ENCODE data around the gene ABT1. TPM values are rescaled to one million over a fixed set of nuclear protein-coding genes. Genes with fewer than 3 reads are reported as not detected.

The ABT1 gene
- total RNA-seq, 1 donor from 2014 or later: 15.7 TPM

GRCh38 chr6:26581164-26581915 is 15.4 kb upstream of the ABT1 start:
- TF ChIP-seq, protein P1, sequence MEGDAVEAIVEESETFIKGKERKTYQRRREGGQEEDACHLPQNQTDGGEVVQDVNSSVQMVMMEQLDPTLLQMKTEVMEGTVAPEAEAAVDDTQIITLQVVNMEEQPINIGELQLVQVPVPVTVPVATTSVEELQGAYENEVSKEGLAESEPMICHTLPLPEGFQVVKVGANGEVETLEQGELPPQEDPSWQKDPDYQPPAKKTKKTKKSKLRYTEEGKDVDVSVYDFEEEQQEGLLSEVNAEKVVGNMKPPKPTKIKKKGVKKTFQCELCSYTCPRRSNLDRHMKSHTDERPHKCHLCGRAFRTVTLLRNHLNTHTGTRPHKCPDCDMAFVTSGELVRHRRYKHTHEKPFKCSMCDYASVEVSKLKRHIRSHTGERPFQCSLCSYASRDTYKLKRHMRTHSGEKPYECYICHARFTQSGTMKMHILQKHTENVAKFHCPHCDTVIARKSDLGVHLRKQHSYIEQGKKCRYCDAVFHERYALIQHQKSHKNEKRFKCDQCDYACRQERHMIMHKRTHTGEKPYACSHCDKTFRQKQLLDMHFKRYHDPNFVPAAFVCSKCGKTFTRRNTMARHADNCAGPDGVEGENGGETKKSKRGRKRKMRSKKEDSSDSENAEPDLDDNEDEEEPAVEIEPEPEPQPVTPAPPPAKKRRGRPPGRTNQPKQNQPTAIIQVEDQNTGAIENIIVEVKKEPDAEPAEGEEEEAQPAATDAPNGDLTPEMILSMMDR (conservative IDR thresholded peaks at IDR 0.05; ENCODE audit: low read depth, low read length): no peak
- no peak for DNase-seq (ENCODE audit: low read depth)
- no peak overlapping the region for H3K4me3 ChIP-seq (ENCODE audit: low read depth, low read length)

DNA sequence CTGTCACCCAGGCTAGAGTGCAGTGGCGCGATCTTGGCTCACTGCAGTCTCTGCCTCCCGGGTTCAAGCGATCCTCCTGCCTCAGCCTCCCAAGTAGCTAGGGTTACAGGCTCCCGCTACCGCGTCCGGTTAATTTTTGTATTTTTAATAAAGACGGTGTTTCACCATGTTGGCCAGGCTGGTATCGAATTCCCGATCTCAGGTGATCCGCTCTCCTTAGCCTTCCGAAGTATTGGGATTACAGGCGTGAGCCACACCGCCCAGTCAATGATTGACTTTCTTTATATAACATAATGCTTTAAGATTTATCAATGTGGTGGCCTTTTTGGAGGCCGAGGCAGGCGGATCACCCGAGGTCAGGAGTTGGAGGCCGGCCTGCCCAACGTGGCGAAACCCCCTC is 7.8 kb upstream of the ABT1 start:
- TF ChIP-seq, protein P1 (conservative IDR thresholded peaks at IDR 0.05; ENCODE audit: low read depth, low read length): no peak
- DNase-seq (ENCODE audit: low read depth): no peak
- no peak overlapping the region for H3K4me3 ChIP-seq (ENCODE audit: low read depth, low read length)

GRCh38 chr6:26592649-26593048 is 4.1 kb upstream of the ABT1 start:
- H3K4me3 ChIP-seq (ENCODE audit: low read depth, low read length): no peak overlapping the region
- no peak for DNase-seq (ENCODE audit: low read depth)
- TF ChIP-seq, protein P1 (conservative IDR thresholded peaks at IDR 0.05; ENCODE audit: low read depth, low read length): no peak

DNA sequence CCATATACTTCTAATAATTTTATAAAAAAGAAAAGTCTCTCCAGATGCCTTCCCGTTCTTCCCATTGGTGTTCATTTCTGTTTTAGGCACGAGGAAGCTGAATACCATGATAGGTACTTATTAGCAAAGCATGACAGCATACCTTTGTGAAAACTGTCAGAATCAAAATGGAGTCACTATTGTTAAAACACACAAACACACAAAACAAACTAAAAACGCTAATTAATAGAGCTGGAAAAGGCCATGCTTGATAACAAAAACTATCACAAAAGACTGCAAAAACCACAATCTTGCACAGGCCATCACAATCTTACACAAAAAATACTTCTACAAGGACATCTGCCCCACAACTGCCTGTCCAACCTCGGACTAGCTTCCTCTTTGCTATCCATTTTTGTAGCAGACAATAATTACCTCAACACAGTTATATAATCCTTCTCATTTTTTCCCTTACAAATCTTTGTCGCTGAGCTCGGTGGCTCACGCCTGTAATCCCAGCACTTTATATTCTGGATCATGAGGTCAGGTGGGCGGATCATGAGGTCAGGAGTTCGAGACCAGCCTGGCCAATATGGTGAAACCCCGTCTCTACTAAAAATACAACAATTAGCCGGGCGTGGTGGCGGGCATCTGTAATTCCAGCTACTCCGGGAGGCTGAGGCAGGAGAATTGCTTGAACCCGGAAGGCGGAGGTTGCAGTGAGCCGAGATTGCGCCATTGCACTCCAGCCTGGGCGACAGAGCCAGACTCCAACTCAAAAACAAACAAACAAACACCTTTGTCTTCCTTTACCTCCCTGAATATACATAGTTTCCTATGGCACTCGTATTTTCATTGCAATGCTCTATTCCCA is 3.2 kb upstream of the ABT1 start:
- TF ChIP-seq, protein P1 (conservative IDR thresholded peaks at IDR 0.05; ENCODE audit: low read depth, low read length): no peak
- DNase-seq (ENCODE audit: low read depth): no peak
- H3K4me3 ChIP-seq (ENCODE audit: low read depth, low read length): no peak overlapping the region

DNA sequence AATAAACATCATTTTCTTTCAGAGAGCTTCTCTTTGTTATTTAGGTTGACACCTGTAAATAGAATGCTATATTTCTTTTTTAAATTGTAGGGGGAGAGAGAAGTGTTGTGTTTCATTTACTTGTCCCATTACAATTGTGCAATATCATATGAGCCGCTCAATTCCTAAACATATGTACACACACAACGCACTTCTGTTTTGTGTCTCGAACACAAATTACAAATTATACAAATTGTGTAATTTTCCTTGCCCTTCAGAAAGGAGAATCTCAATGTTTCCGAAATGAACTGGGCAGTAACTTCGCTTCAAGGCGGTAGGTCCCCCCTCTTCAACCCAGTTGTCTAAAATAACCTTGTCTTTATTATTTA is 2.6 kb upstream of the ABT1 start:
- TF ChIP-seq, protein P1 (conservative IDR thresholded peaks at IDR 0.05; ENCODE audit: low read depth, low read length): no peak
- no peak for DNase-seq (ENCODE audit: low read depth)
- H3K4me3 ChIP-seq (ENCODE audit: low read depth, low read length): no peak overlapping the region

DNA sequence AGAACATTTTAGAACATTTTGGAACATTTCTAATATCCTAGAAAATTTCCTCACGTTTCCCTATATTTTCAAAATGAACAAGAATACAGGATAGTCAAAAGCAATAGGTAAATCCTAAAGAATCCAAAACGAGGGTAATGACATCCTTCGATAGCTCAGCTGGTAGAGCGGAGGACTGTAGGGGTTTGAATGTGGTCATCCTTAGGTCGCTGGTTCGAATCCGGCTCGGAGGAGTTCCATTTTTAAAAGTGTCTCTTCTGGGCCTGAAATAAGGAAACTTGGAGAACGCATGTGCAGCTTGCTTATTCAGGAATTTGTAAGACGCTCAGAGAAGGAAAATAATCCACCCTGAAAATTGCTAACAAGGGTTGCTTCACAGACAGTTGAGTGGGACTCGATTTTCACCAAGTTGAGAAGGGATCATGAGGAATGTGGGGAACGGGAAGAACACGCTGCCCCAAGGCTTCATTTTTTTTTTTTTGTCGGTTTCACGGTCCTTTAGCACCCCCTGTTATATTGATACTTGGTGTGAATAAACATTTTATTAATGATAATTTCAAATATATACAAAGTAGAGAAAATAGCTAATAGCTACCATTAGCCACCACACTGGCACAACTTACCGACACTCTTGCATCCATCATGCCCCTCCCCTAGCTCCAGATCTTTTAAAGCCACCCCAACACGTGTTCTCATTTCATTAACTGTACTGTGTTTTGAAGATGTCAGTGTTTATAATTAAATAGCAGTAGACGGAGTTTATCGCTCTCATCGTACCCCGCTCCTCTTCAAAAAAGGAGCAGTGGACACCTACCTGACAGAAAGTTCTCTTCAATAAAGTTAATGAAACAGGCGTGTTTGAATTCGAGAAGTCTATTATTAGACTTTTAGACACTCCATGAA is 1.8 kb upstream of the ABT1 start:
- TF ChIP-seq, protein P1 (conservative IDR thresholded peaks at IDR 0.05; ENCODE audit: low read depth, low read length): no peak
- DNase-seq (ENCODE audit: low read depth): no peak
- peak overlapping the region; percentile 100 for H3K4me3 ChIP-seq (ENCODE audit: low read depth, low read length)
